ENCODE measurements around the gene PAOX. TPM values are rescaled to one million over a fixed set of nuclear protein-coding genes. Genes with fewer than 3 reads are reported as not detected.
"Not testable (repeated sequence)": the region's sequence is repeated elsewhere in the genome, so short reads cannot be mapped to it uniquely, and the experiment has no call there.

Gene PAOX
- total RNA-seq, 2 donors from 2014 or later: 12.4 to 13.8 TPM

DNA sequence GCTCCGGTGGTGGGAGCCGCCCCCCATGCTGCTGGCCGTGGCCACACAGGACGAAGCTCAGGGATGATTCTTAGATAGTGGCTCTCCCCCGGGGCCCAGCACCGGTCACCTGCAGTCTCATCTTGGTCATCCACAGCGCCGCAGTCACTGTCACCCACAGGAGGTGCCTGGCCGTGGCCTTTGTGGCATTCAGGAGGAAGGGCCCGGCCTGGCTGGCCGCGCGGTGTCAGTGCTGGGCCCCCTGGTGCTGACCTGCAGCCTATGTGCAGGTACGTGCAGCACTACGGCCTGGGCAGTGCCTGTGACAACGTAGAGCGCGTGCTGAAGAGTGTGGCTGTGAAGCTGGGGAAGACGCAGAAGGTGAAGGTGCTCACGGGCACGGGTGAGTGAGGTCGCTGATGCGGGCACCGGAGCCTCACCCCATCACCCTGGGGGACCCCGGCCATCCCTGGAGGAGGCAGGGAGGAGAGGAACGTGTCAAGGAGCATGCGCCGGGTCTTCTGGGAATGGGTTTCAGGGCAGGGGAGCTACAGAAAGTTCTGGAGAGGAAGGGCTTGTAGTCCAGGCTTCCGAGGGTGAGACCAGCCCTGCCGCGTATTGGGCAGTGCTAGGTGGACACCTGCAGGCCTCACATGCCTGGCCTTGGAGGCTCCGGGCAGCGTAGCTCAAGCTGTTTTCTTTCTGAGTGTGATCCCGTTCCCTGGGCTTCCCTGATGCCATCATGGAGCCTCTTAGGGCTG is 40.3 kb downstream of the PAOX start:
- Mint-ChIP-seq H3K27ac (no peak overlapping the region), H3K4me3 (no peak overlapping the region), H3K27me3 (ENCODE audit: low read depth) (no peaks in the 10 kb centered on the region)

DNA sequence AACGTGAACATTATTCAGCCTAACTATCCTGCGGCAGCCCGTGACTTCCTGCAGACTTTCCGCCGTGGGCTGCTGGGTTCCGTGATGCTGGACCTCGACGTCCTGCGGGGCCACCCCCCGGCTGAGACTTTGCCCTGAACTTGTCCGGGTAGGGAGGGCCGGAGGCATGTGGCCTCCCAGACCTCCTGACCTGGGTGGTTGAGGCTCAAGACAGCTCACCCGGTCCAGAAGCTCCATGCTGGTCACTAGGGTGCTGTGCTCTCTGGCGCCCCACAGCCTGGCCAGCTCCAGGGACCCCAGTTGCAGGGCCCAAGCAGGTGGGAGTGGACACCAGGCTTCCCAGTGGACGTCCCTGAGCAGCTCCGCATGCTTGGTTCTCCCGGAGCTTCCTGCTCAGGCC is 41.0 kb downstream of the PAOX start:
- Mint-ChIP-seq H3K36me3 (ENCODE audit: insufficient read depth in 2 of 2) (peaks cover 9 to 13% of the 10 kb centered on the region in 2 donors), H3K27me3 (ENCODE audit: low read depth) (no peaks in the 10 kb centered on the region), H3K27ac (no peak overlapping the region), H3K9me3 (no peaks in the 10 kb centered on the region), H3K4me1 (ENCODE audit: low read depth) (no peaks in the 10 kb centered on the region), H3K4me3 (no peak overlapping the region)
- DNase-seq (no peak), ATAC-seq (replicated peaks in 1 of 2) (no peak)

More for the DNA sequence above, 40.3 kb downstream of the PAOX start:
- ATAC-seq (replicated peaks in 1 of 2) (no peak), DNase-seq (no peak)
- Mint-ChIP-seq H3K4me1 (ENCODE audit: low read depth) (no peaks in the 10 kb centered on the region), H3K9me3 (no peaks in the 10 kb centered on the region), H3K36me3 (ENCODE audit: insufficient read depth in 2 of 2) (peaks cover 9 to 19% of the 10 kb centered on the region in 2 donors)

DNA sequence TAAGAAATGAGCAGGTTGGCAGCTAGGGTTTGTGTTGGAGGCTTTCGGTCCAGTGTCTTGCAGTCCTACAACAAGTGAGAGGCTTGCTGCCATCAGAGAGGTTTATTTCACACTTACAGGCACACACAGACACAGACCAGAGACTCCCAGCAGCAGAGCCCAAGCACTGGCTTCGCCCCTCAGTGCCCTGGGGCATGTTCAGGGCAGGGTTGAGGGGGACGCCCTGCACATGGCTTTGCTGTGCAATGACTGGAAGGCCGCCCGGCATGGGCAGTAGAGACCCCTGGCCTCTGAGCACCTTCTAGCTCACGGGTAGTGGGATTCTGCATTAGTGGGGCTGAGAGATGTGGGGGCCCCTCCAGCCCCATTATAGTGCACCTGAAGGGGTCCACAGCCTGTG is 41.5 kb downstream of the PAOX start:
- Mint-ChIP-seq H3K27me3 (ENCODE audit: low read depth) (no peaks in the 10 kb centered on the region), H3K36me3 (ENCODE audit: insufficient read depth in 2 of 2) (peaks cover 4 to 7% of the 10 kb centered on the region in 2 donors), H3K9me3 (no peaks in the 10 kb centered on the region), H3K27ac (no peak overlapping the region), H3K4me1 (ENCODE audit: low read depth) (no peaks in the 10 kb centered on the region), H3K4me3 (no peak overlapping the region)
- ATAC-seq (replicated peaks in 1 of 2) (no peak), DNase-seq (no peak)

DNA sequence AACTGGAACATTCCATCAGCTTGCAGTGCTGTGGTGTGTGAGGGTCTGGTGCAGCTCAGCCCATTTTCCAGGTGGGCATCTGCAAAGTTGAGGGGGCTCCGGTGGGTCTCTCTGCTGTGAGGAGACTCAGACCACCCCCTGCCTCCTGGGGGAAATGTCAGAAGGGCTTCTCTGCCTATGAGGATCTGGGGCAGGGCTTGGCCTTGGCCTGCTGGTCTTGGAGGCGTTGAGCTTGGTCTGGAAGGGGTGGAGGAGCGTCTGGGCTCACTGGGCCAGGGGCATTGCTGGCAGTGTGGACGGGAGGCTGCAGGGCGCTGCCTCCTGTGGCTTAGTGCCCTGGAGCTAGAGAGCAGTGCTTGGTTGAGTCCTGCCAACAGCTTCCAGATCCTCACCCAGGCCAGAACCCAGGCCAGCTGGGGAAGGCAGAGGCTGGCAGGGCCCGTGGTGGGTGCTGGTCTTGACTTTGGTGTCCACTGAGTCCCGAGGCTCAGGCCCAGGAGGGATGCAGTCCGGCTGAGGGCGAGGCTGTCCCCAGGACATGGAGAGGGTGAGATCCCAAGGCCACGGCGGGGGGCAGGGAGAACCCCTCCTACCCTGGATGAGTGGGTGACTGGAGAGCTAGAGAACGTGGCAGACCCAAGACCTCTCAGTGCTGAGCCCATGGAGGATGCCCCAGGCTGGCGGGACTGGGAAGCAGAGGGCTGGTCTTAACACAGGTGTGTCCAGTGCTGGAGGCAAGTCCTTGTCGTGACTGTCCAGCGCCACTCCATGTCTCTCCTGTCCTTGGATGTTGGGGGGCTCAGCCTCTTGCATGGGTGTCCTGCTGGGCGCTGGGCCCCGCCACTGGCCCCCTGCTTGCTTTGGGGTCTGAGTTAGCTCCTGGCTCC is 42.5 kb downstream of the PAOX start:
- no peaks in the 10 kb centered on the region for H3K9me3 Mint-ChIP-seq
- H3K27ac Mint-ChIP-seq: no peak overlapping the region
- no peaks in the 10 kb centered on the region for H3K27me3 Mint-ChIP-seq (ENCODE audit: low read depth)
- peaks cover 0 to 3% of the 10 kb centered on the region in 2 donors for H3K36me3 Mint-ChIP-seq (ENCODE audit: insufficient read depth in 2 of 2)
- H3K4me1 Mint-ChIP-seq (ENCODE audit: low read depth): no peaks in the 10 kb centered on the region
- no peak for DNase-seq
- ATAC-seq (replicated peaks in 1 of 2): no peak
- H3K4me3 Mint-ChIP-seq: no peak overlapping the region

DNA sequence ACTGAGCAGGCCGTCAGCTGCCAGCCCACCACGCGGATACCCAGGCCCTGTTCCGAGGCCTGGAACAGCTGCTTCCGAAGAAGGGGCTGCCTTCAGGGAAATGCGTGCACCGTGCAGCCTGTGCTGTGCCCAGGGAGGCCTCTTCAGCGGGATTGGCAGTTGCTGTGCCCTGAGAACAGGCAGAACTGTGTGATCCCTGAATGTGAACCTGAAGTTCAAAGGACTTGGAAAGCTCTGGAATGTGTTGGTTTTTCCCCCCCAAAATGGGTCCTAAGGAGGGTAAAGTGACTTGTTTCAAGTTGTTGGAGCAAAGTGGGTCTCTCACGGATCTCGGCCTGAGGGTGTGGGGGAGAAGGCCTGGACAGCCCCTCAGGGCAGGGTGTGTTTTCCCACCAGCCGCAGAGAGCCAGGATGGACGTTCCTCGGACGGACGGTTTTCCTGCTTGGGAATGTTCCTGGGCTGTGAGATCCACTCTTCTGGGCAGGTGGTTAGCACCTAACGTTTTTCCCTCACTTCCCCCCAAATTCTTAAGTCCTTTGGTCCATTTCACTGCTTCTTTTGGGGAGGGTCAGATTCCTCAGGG is 43.3 kb downstream of the PAOX start:
- Mint-ChIP-seq H3K36me3 (ENCODE audit: insufficient read depth in 2 of 2) (peaks cover 0 to 3% of the 10 kb centered on the region in 2 donors), H3K4me1 (ENCODE audit: low read depth) (no peaks in the 10 kb centered on the region)
- no peak for ATAC-seq (replicated peaks in 1 of 2)

DNA sequence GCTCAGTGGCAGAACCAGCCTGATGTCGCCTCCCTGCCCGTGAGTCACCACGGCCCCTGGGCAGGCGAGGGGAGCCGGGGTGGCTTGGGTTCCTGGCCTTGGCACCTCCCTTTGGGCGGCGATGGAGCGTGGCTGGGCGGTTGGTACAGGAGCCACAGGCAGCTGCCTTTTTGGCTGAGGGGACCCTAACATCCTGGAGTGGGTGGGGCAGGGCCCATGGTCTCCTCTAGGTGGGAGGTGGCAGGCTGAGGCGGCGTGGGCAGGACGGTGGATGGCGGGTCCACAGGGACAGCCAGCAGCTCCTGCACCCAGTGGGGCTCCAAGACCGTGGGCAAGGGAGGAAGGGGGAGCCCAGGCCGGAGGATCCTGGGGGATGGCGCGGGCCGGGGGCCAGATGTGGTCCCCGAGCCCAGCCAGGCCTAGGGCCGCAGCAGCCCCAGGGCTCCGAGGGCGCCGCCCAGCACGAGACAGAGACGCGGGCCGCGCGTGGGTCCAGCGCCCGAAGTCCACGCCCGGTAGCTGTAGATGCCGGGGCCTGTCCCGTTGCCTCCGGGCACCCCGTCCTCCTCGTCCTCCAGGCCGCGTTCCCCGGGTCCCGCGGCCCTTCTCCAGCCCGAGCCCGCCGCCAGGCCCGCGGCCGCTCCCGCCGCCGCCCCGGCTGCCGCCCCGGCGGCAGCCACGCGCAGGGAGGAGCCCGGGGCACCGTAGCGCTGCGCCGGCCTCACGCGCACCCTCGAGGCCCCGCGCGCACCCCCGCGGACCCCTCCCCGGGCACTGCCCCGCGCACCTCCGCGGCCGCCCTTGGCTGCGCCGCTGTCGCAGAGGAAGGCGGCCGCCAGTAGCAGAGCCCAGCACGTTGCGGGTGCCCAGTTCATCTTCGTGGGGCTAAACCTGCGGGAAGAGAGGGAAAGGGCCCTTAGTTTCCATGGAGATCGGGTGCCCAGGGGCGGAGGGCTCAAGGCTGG is 44.0 kb downstream of the PAOX start:
- Mint-ChIP-seq H3K4me3 (peak overlapping the region; percentile 50 to 56), H3K27ac (no peak overlapping the region), H3K4me1 (ENCODE audit: low read depth) (no peaks in the 10 kb centered on the region), H3K9me3 (no peaks in the 10 kb centered on the region), H3K36me3 (ENCODE audit: insufficient read depth in 2 of 2) (peaks cover 0 to 3% of the 10 kb centered on the region in 2 donors), H3K27me3 (ENCODE audit: low read depth) (no peaks in the 10 kb centered on the region)
- ATAC-seq (replicated peaks in 1 of 2): peak; percentile 28 to 50
- peak in 1 of 2 donors; percentile 32 for DNase-seq

More for the DNA sequence above, 43.3 kb downstream of the PAOX start:
- Mint-ChIP-seq H3K9me3 (no peaks in the 10 kb centered on the region), H3K27ac (no peak overlapping the region), H3K27me3 (ENCODE audit: low read depth) (no peaks in the 10 kb centered on the region), H3K4me3 (peak overlapping the region; percentile 17 to 56)
- DNase-seq: no peak

DNA sequence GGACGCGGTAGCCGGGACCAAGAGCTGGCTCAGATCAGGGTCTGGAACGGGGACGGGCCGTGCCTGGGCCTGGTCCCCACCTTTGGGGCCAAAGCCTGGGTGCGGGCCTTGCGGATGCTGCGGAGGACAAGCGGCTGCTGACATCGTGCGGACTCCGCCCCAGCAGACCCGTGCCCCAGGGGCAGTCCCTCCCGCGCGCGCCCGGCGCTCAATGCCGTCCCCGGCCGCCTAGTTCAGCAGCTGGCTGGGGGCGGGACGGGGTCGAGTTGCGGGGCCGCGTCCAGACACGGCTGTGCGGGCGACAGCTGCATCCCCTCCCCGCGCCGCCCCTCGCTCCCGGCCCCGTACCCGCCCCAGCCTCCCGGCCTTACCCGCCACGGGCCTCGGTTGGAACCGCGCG is 45.0 kb downstream of the PAOX start:
- DNase-seq; H3K27me3 Mint-ChIP-seq (ENCODE audit: low read depth); H3K36me3 Mint-ChIP-seq (ENCODE audit: insufficient read depth in 2 of 2); H3K27ac Mint-ChIP-seq; H3K4me1 Mint-ChIP-seq (ENCODE audit: low read depth); H3K9me3 Mint-ChIP-seq; H3K4me3 Mint-ChIP-seq: not testable (repeated sequence)
- ATAC-seq (replicated peaks in 1 of 2): peak; percentile 12 to 42

DNA sequence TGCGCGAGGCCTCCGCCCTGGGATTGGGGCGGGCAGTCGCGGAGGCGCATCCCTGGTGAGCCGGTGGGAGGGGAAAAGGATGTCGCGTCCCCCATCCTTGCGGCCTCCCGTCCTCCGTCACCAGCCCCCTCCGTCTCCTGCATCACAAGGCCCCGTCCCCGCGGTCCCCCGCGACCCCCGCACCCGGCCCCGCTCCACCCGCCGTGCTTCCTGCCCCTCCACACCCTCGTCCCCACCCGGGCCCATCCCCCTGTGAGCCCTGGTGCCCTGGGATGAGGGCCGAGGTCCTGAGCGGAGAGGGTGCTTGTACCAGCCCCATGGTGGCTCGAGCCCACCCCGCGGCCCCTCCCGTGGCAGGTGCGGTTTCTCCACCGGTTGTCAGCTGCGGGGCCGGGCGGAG is 45.5 kb downstream of the PAOX start, which contains the start of gene SPRN:
Gene SPRN, minus strand, starts transcription at position 25 of the 400 bp plus-strand sequence. CDS start 944 bp downstream, outside the sequence.
- H3K27me3 Mint-ChIP-seq (ENCODE audit: low read depth); DNase-seq; H3K4me1 Mint-ChIP-seq (ENCODE audit: low read depth); H3K9me3 Mint-ChIP-seq; H3K36me3 Mint-ChIP-seq (ENCODE audit: insufficient read depth in 2 of 2); H3K27ac Mint-ChIP-seq: not testable (repeated sequence)
- H3K4me3 Mint-ChIP-seq: peak within 1 kb of the TSS; percentile 50 to 56
- peak in 1 of 2 donors; percentile 21 for ATAC-seq (replicated peaks in 1 of 2)

DNA sequence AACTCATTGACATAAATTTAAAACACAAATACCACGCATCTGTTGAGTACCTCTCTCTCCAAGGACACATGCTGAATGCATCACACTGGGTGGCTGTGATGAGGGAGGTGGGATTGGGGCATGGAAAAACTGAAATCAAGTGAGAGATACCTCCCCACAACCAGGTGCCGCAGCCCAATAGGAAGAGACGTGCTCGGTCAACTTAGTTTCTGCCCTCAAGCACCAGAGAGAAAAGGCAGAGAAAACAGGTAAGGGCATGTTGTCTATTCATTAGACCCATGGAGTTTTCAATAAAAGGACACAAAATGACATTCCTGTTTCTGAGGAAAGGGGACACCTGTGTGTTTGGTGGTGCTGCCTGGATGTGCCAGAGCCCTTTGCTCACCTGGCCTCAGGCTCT is 50.5 kb downstream of the PAOX start:
- DNase-seq; H3K4me3 Mint-ChIP-seq; H3K4me1 Mint-ChIP-seq (ENCODE audit: low read depth); H3K9me3 Mint-ChIP-seq; H3K36me3 Mint-ChIP-seq (ENCODE audit: insufficient read depth in 2 of 2); H3K27me3 Mint-ChIP-seq (ENCODE audit: low read depth); ATAC-seq (replicated peaks in 1 of 2); H3K27ac Mint-ChIP-seq: not testable (repeated sequence)

DNA sequence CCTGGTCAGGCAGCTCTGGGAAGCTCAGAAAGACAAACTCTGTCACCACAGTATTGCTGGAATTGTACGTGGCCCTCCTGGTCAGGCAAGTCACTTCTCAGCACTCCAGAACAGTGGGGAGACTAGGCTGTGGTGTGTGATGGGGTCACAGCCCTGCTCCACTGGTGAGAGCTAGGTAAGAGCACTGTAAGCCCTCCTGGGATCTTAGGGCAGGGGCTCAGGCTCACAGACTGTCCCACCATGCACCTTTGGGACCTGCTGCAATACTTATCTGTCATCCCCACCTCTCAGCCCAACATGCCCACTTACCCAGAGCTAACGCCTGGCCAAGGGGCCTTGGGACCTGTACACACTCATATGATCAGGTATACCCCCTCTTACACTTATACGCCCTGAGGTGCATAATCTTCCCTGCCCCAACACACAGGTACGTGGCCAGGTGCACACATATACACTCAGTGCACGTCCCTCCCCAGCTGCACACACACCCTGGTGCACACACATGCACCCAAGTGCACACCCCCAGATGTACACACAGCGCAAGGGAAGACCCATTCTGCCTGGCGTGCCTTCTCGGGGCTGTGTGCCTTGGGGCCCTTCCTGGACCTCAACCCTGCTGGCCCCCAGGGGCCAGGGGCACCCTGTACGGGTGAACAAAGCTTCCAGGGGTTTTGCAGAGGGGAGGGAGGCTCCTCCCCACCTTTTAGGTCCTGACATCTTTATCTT is 53.0 kb downstream of the PAOX start:
- not testable (repeated sequence) for H3K27me3 Mint-ChIP-seq (ENCODE audit: low read depth); H3K9me3 Mint-ChIP-seq; H3K27ac Mint-ChIP-seq; DNase-seq; H3K36me3 Mint-ChIP-seq (ENCODE audit: insufficient read depth in 2 of 2); H3K4me1 Mint-ChIP-seq (ENCODE audit: low read depth); H3K4me3 Mint-ChIP-seq
- ATAC-seq (replicated peaks in 1 of 2): peak; percentile 7 to 43

DNA sequence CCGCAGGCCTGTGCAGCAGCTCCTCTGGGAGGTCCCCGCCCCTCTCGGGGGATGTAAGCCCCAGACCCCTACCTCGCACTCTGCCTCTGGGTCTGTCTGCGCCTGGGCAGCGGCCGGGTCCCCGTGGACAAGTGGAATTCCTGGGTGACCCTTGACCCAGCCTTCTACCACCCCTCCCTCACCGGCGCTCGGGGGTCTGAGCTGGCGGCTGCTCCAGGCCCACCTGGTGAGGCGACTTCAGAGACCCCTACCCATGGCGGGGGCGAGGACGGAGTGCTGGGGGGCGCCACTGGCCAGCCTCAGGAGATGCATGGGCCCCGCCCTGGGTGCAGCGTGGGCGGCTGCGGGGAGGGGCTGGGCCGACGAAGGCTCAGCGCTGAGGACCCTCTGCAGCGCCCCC is 53.7 kb downstream of the PAOX start:
- not testable (repeated sequence) for H3K36me3 Mint-ChIP-seq (ENCODE audit: insufficient read depth in 2 of 2); H3K9me3 Mint-ChIP-seq; H3K27ac Mint-ChIP-seq; H3K4me1 Mint-ChIP-seq (ENCODE audit: low read depth); H3K4me3 Mint-ChIP-seq; DNase-seq
- peaks cover 13% of the 10 kb centered on the region for H3K27me3 Mint-ChIP-seq (ENCODE audit: low read depth)
- peak in 1 of 2 donors; percentile 22 for ATAC-seq (replicated peaks in 1 of 2)
